ENCODE measurements around the gene SLC44A1. TPM values are rescaled to one million over a fixed set of nuclear protein-coding genes. Genes with fewer than 3 reads are reported as not detected.
A peak's percentile ranks its signal among the peaks of the same experiment; 100 is the strongest.

Gene SLC44A1
- total and polyA plus RNA-seq, 10 of the 15 experiments (the other 5 are each of a cell fraction or from before 2014, with no cell fraction given) = 2.4 to 21.2 (median 12.4) TPM

- no peaks in the 10 kb centered on the region for H3K79me2 ChIP-seq (ENCODE audit: control insufficient read depth, insufficient read depth, low read length)
- no peaks in the 10 kb centered on the region for H3K27me3 ChIP-seq (replicated peaks in 1 of 2; ENCODE audit: control insufficient read depth in 2 of 2, insufficient read depth in 2 of 2, low read length in 1 of 2)
- BruUV-seq (replicated peaks) = no TSS peak
- FAIRE-seq (no peak), ATAC-seq (no peak), DNase-seq (ENCODE audit: low read depth, low spot score) (no peak)
- no peak overlapping the region for H3K4me2 ChIP-seq (ENCODE audit: control insufficient read depth, insufficient read depth)
- H3K9me3 ChIP-seq (replicated peaks; ENCODE audit: control insufficient read depth, insufficient read depth, low read length) = peaks cover 5% of the 10 kb centered on the region; the same call in 2 of the 3 replicates
- H3K9ac ChIP-seq (ENCODE audit: control insufficient read depth, insufficient read depth, low read length) = no peak overlapping the region
- TF ChIP-seq IKZF1 (conservative IDR thresholded peaks at IDR 0.05) = no peak
- no peak for TF ChIP-seq RELB (IDR thresholded peaks at IDR 0.05; ENCODE audit: low read depth)
- no peak for TF ChIP-seq POLR2AphosphoS5 (IDR thresholded peaks at IDR 0.05; ENCODE audit: low read length)
- H3K4me1 ChIP-seq (ENCODE audit: control insufficient read depth, insufficient read depth, low read length) = no peaks in the 10 kb centered on the region
- intact Hi-C loops (cut with micrococcal nuclease; ENCODE audit: unreplicated experiment) (no loop called here), in situ Hi-C loops (cut with MboI) (no loop called here)
- ChIA-PET CTCF (interaction anchor here (1.2 kb wide), 2 partner anchors 9 to 20 kb away, joined by 3 to 4 read pairs; no protein-coding TSS in a partner anchor), RAD21 (ENCODE audit: unreplicated experiment) (interaction anchor here (1.0 kb wide), 1 partner anchor 357 kb away, joined by 4 read pairs; no protein-coding TSS in a partner anchor), SMC1A (ENCODE audit: uncharacterized antibody, unreplicated experiment) (interaction anchor here (0.9 kb wide), 1 partner anchor 170 kb away, joined by 3 read pairs; no protein-coding TSS in a partner anchor), POLR2A (interaction anchor here (0.6 kb wide), 1 partner anchor 14 kb away, joined by 3 read pairs; no protein-coding TSS in a partner anchor)
- H4K20me1 ChIP-seq (ENCODE audit: control insufficient read depth, insufficient read depth) = no peaks in the 10 kb centered on the region
- no peak overlapping the region for H2AFZ ChIP-seq (ENCODE audit: control insufficient read depth, low read depth, low read length)
- H3K27ac ChIP-seq (ENCODE audit: control insufficient read depth, insufficient read depth) = no peak overlapping the region
- 76% methylated on average over 3 of the region's 3 CpGs for whole genome bisulfite sequencing (ENCODE audit: insufficient coverage, insufficient replicate concordance, low lambda C conversion rate, missing lambda C conversion rate)
- no peak overlapping the region for H3K4me3 ChIP-seq
- H3K36me3 ChIP-seq (ENCODE audit: control insufficient read depth in 2 of 2, insufficient read depth in 2 of 2, low read length in 1 of 2) = no peaks in the 10 kb centered on the region
These were observed 24.0 kb upstream of the SLC44A1 start for GRCh38 chr9:105220451-105220850.

- no peak for ATAC-seq
- H3K4me3 ChIP-seq = no peak overlapping the region
- POLR2A ChIA-PET = no interaction called here
- H3K9ac ChIP-seq (ENCODE audit: control insufficient read depth, insufficient read depth, low read length) = no peak overlapping the region
- no peaks in the 10 kb centered on the region for H3K36me3 ChIP-seq (ENCODE audit: control insufficient read depth in 2 of 2, insufficient read depth in 2 of 2, low read length in 1 of 2)
- TF ChIP-seq CBFB (IDR thresholded peaks at IDR 0.05; ENCODE audit: low read depth) (no peak), NR2C1 (IDR thresholded peaks at IDR 0.05) (no peak), CREM (IDR thresholded peaks at IDR 0.05; ENCODE audit: low read depth) (no peak), IRF4 (IDR thresholded peaks at IDR 0.05; ENCODE audit: low read depth, low read length) (no peak), ASH2L (IDR thresholded peaks at IDR 0.05; ENCODE audit: borderline replicate concordance, low read depth) (no peak), CBX5 (IDR thresholded peaks at IDR 0.05; ENCODE audit: low read depth) (peak; percentile 83; the same call in 1 of the 2 replicates)
- DNase-seq (ENCODE audit: low read depth, low spot score) = no peak
- H3K79me2 ChIP-seq (ENCODE audit: control insufficient read depth, insufficient read depth, low read length) = no peaks in the 10 kb centered on the region
- H4K20me1 ChIP-seq (ENCODE audit: control insufficient read depth, insufficient read depth) = no peaks in the 10 kb centered on the region
- H3K4me2 ChIP-seq (ENCODE audit: control insufficient read depth, insufficient read depth) = no peak overlapping the region
- no peaks in the 10 kb centered on the region for H3K27me3 ChIP-seq (replicated peaks in 1 of 2; ENCODE audit: control insufficient read depth in 2 of 2, insufficient read depth in 2 of 2, low read length in 1 of 2)
- RAD21 ChIA-PET (ENCODE audit: unreplicated experiment) = no interaction called here
- H3K4me1 ChIP-seq (ENCODE audit: control insufficient read depth, insufficient read depth, low read length) = no peaks in the 10 kb centered on the region
- CTCF ChIA-PET = no interaction called here
- in situ Hi-C loops (cut with MboI) = no loop called here
- no TSS peak for BruUV-seq (replicated peaks)
- WGBS (ENCODE audit: insufficient coverage, insufficient replicate concordance, low lambda C conversion rate, missing lambda C conversion rate) = 19% methylated on average over 2 of the region's 2 CpGs
- SMC1A ChIA-PET (ENCODE audit: uncharacterized antibody, unreplicated experiment) = no interaction called here
- intact Hi-C loops (cut with micrococcal nuclease; ENCODE audit: unreplicated experiment) = no loop called here
- H3K27ac ChIP-seq (ENCODE audit: control insufficient read depth, insufficient read depth) = no peak overlapping the region
- no peak overlapping the region for H2AFZ ChIP-seq (ENCODE audit: control insufficient read depth, low read depth, low read length)
- FAIRE-seq = no peak
- peaks cover 5% of the 10 kb centered on the region; the same call in 2 of the 3 replicates for H3K9me3 ChIP-seq (replicated peaks; ENCODE audit: control insufficient read depth, insufficient read depth, low read length)
These were observed 20.8 kb upstream of the SLC44A1 start for GRCh38 chr9:105223544-105224140.

Data from GM12878 (cell line).